Measurements from ENCODE around the gene PLPPR1. TPM values are rescaled to one million over a fixed set of nuclear protein-coding genes. Genes with fewer than 3 reads are reported as not detected.

Gene PLPPR1
- total RNA-seq, 4 donors from 2014 or later: 0.41 TPM; not detected in 3

DNA sequence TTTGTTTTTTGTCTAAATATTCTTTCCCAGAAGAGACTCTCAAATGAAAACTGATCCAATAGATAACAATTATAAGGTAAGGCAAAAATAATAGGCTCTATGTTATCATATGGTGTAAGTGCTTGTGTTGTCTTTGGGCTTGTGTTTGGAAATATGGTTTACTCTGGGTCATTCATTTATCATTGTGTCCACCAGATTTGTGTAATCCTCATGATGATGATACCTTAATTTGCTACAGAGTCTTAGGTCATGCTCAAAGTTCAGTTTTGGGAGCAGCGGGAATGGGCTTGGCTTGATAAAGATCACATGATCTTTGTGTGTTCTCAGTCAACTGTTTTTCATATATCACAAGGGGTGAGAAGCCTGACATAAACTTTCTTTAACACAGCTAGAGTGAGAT, 34.2 kb downstream of the PLPPR1 start:
- intact Hi-C loops (cut with DNase I; ENCODE audit: low total_unique reads): no loop called here
- no peak for DNase-seq
- H3K36me3 ChIP-seq: no peaks in the 10 kb centered on the region

DNA sequence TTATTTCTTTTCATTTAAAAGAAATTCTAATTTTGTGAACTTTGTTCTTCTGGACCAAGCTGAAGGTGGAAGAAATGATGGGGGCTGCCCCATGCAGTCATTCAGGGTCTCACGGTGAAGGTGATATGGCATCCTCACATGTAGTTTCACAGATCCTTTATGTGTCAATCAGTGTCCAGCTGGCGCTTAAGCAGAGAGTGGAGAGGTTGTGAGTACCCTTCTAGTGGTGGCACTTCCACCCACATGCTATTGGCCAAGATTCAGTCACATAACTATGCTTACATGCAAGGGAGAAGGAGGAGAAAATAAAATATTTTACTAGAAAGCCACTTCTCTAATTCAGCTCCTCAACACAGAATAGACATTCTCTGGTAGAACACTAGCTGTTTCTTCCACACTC, 34.7 kb downstream of the PLPPR1 start:
- no peaks in the 10 kb centered on the region for H3K36me3 ChIP-seq
- no peaks in the 10 kb centered on the region for H3K9me3 ChIP-seq
- intact Hi-C loops (cut with DNase I; ENCODE audit: low total_unique reads): no loop called here
- no peaks in the 10 kb centered on the region for H3K27me3 ChIP-seq
- no peaks in the 10 kb centered on the region for H3K4me1 ChIP-seq
- H3K27ac ChIP-seq: no peak overlapping the region
- DNase-seq: no peak
- no peak for TF ChIP-seq POLR2A (IDR thresholded peaks at IDR 0.05)
- TF ChIP-seq, protein P1, sequence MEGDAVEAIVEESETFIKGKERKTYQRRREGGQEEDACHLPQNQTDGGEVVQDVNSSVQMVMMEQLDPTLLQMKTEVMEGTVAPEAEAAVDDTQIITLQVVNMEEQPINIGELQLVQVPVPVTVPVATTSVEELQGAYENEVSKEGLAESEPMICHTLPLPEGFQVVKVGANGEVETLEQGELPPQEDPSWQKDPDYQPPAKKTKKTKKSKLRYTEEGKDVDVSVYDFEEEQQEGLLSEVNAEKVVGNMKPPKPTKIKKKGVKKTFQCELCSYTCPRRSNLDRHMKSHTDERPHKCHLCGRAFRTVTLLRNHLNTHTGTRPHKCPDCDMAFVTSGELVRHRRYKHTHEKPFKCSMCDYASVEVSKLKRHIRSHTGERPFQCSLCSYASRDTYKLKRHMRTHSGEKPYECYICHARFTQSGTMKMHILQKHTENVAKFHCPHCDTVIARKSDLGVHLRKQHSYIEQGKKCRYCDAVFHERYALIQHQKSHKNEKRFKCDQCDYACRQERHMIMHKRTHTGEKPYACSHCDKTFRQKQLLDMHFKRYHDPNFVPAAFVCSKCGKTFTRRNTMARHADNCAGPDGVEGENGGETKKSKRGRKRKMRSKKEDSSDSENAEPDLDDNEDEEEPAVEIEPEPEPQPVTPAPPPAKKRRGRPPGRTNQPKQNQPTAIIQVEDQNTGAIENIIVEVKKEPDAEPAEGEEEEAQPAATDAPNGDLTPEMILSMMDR (IDR thresholded peaks at IDR 0.05): no peak
- no peak overlapping the region for H3K4me3 ChIP-seq

More for the DNA sequence above, 34.2 kb downstream of the PLPPR1 start:
- Histone ChIP-seq H3K4me3 (no peak overlapping the region), H3K9me3 (no peaks in the 10 kb centered on the region), H3K4me1 (no peaks in the 10 kb centered on the region), H3K27ac (no peak overlapping the region), H3K27me3 (no peaks in the 10 kb centered on the region)
- TF ChIP-seq, protein P1 (IDR thresholded peaks at IDR 0.05): no peak
- TF ChIP-seq POLR2A (IDR thresholded peaks at IDR 0.05): no peak

DNA sequence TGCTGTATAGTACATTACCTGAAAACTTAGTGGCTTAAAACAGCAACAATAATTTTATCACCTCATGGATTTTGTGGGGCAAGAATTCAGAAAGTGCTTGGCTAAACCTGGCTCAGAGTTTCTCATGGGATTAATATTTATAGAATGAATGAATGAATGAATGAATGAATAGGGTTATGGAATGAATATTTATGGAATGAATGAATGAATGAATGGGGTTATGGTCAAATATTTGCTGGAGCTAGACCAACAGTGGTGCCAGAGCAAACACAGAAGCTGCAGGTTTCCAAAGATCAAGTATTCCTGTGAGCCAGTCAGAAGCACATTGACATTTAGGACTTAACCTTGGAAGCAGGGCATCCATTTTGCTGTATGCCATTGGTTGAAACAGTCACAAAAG, 35.7 kb downstream of the PLPPR1 start:
- Histone ChIP-seq H3K27ac (no peak overlapping the region), H3K9me3 (no peaks in the 10 kb centered on the region), H3K4me3 (no peak overlapping the region), H3K27me3 (no peaks in the 10 kb centered on the region), H3K36me3 (no peaks in the 10 kb centered on the region), H3K4me1 (no peaks in the 10 kb centered on the region)
- no peak for TF ChIP-seq POLR2A (IDR thresholded peaks at IDR 0.05)
- TF ChIP-seq, protein P1 (IDR thresholded peaks at IDR 0.05): no peak
- intact Hi-C loops (cut with DNase I; ENCODE audit: low total_unique reads): no loop called here
- no peak for DNase-seq

DNA sequence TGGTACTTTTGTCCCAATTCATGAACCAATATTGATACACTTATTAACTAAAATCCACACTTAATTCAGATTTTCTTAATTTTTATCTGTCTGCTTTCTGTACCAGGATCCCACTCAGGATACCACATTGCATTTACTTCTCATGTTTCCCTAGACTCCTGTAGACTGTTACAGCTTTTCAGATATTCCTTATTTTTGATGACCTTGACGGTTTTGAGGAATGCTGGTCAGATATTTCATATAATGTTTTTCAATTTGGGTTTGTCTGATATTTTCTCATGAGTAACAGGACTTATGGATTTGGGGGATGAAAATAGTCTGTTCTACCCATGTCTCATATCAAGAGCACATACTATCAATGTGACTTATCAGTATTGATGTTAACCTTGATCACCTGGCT, 37.4 kb downstream of the PLPPR1 start:
- H3K27ac ChIP-seq: no peak overlapping the region
- no peak overlapping the region for H3K4me3 ChIP-seq
- intact Hi-C loops (cut with DNase I; ENCODE audit: low total_unique reads): no loop called here
- H3K9me3 ChIP-seq: no peaks in the 10 kb centered on the region
- TF ChIP-seq, protein P1 (IDR thresholded peaks at IDR 0.05): no peak
- no peak for TF ChIP-seq POLR2A (IDR thresholded peaks at IDR 0.05)
- no peaks in the 10 kb centered on the region for H3K4me1 ChIP-seq
- no peaks in the 10 kb centered on the region for H3K27me3 ChIP-seq
- DNase-seq: no peak
- no peaks in the 10 kb centered on the region for H3K36me3 ChIP-seq

DNA sequence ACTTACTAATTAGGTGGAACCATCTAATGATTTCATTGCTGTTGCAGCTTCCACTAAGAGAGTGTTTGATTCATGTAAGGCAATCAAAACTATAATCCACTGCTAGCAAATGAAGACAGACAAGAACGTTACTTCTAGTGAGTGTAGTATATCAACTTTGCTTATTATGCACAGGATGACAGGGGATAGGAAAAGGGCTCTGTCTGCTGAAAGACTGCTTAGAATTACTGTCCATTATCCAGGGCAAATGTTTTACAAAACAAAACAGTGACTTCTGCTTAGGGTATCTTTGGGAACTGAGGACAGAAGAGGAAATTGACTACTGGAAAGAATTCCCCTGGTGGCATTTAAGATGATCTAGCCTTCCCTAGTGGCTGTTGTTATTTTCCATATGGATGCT, 40.2 kb downstream of the PLPPR1 start:
- H3K36me3 ChIP-seq: no peaks in the 10 kb centered on the region
- no peak overlapping the region for H3K27ac ChIP-seq
- H3K4me3 ChIP-seq: no peak overlapping the region
- no peak for DNase-seq
- intact Hi-C loops (cut with DNase I; ENCODE audit: low total_unique reads): no loop called here
- no peaks in the 10 kb centered on the region for H3K27me3 ChIP-seq
- H3K4me1 ChIP-seq: no peaks in the 10 kb centered on the region
- no peaks in the 10 kb centered on the region for H3K9me3 ChIP-seq
- TF ChIP-seq, protein P1 (IDR thresholded peaks at IDR 0.05): no peak
- no peak for TF ChIP-seq POLR2A (IDR thresholded peaks at IDR 0.05)
